Uterus (tissue), 2 donors: ENCODE data around the gene LPP.

Experiments
- POLR2A ChIP-seq, 2 donors: fragments of 450-650 bp; IDR thresholded peaks; one replicate each; pipeline ENCODE4 v1.6.1; 2016; ENCODE audit warnings: antibody characterized with exemption in 2 of 2, mild to moderate bottlenecking in 1 of 2, moderate library complexity in 1 of 2
- TF ChIP-seq, protein P1 (sequence below), 4 experiments: fragments of 200-600 bp in 2 of 4; fragments of 450-650 bp in 2 of 4; sonication (generic) in 2 of 4; IDR thresholded peaks; one replicate each; pipeline ENCODE4 v1.5.1; 2016 to 2019; ENCODE audit warnings: antibody characterized with exemption in 4 of 4, mild to moderate bottlenecking in 2 of 4, moderate library complexity in 1 of 4

DNA sequence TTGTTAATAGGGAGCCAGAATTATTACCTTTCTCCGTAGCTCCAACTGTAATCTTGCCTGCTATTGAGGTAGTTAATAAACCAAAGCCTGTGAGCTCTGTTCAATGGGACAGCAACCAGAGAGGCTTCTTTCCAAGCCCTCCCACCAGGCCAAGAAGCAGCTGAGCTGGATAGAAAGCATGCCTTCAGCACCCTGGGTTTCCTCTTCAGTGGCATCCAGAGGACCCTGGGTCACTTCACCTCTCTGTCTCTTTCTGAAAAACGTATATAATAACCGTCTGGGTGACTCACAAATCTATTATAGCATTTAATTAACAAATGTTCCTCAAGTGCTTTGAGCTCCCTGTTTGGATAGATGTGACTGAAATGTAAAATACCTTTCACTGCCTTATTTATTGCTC is 420.0 kb downstream of the LPP start:
- TF ChIP-seq, protein P1, sequence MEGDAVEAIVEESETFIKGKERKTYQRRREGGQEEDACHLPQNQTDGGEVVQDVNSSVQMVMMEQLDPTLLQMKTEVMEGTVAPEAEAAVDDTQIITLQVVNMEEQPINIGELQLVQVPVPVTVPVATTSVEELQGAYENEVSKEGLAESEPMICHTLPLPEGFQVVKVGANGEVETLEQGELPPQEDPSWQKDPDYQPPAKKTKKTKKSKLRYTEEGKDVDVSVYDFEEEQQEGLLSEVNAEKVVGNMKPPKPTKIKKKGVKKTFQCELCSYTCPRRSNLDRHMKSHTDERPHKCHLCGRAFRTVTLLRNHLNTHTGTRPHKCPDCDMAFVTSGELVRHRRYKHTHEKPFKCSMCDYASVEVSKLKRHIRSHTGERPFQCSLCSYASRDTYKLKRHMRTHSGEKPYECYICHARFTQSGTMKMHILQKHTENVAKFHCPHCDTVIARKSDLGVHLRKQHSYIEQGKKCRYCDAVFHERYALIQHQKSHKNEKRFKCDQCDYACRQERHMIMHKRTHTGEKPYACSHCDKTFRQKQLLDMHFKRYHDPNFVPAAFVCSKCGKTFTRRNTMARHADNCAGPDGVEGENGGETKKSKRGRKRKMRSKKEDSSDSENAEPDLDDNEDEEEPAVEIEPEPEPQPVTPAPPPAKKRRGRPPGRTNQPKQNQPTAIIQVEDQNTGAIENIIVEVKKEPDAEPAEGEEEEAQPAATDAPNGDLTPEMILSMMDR (IDR thresholded peaks at IDR 0.05), result no peak
- TF ChIP-seq POLR2A (IDR thresholded peaks at IDR 0.05), result no peak
